ENCODE data around the gene CIART.
A peak's percentile ranks its signal among the peaks of the same experiment; 100 is the strongest.

Gene CIART

GRCh38 chr1:150280138-150280707 lies 2.1 kb upstream of the CIART start:
- Histone ChIP-seq H3K27ac (ENCODE audit: low read length) (no peak overlapping the region), H3K4me3 (ENCODE audit: low read length) (no peak overlapping the region), H3K4me2 (ENCODE audit: low read length) (no peak overlapping the region), H3K4me1 (ENCODE audit: low read length) (peaks cover 48% of the 10 kb centered on the region), H3K36me3 (replicated peaks; ENCODE audit: low read depth, low read length) (no peaks in the 10 kb centered on the region), H3K9ac (ENCODE audit: low read length) (no peak overlapping the region), H4K20me1 (ENCODE audit: insufficient read depth, low read length) (no peaks in the 10 kb centered on the region), H3K9me3 (ENCODE audit: insufficient read depth, low read length) (no peaks in the 10 kb centered on the region), H2AFZ (ENCODE audit: low read depth, low read length) (no peak overlapping the region), H3K27me3 (ENCODE audit: low read depth, low read length) (no peaks in the 10 kb centered on the region), H3K79me2 (ENCODE audit: low read length) (no peaks in the 10 kb centered on the region)
- TF ChIP-seq CTCF (IDR thresholded peaks at IDR 0.05; ENCODE audit: low read depth, low read length), result no peak
- no peak for TF ChIP-seq EZH2phosphoT487 (IDR thresholded peaks at IDR 0.05; ENCODE audit: low read depth)

- Histone ChIP-seq H3K4me1 (ENCODE audit: low read length) (peaks cover 37% of the 10 kb centered on the region), H3K4me3 (ENCODE audit: low read length) (peak overlapping the region; percentile 45), H3K27me3 (ENCODE audit: low read depth, low read length) (no peaks in the 10 kb centered on the region), H3K9ac (ENCODE audit: low read length) (peak overlapping the region; percentile 17; the same call in 1 of the 2 replicates), H3K27ac (ENCODE audit: low read length) (no peak overlapping the region), H3K4me2 (ENCODE audit: low read length) (peak overlapping the region; percentile 62), H3K36me3 (replicated peaks; ENCODE audit: low read depth, low read length) (no peaks in the 10 kb centered on the region), H4K20me1 (ENCODE audit: insufficient read depth, low read length) (no peaks in the 10 kb centered on the region), H3K79me2 (ENCODE audit: low read length) (no peaks in the 10 kb centered on the region), H3K9me3 (ENCODE audit: insufficient read depth, low read length) (no peaks in the 10 kb centered on the region), H2AFZ (ENCODE audit: low read depth, low read length) (peak overlapping the region; percentile 91)
- TF ChIP-seq EZH2phosphoT487 (IDR thresholded peaks at IDR 0.05; ENCODE audit: low read depth) (no peak), CTCF (IDR thresholded peaks at IDR 0.05; ENCODE audit: low read depth, low read length) (peak; percentile 96)
Measured at GRCh38 chr1:150281221-150281757, 1.1 kb upstream of the CIART start.

- H3K79me2 ChIP-seq (ENCODE audit: low read length), result no peaks in the 10 kb centered on the region
- H3K27me3 ChIP-seq (ENCODE audit: low read depth, low read length), result no peaks in the 10 kb centered on the region
- no peaks in the 10 kb centered on the region for H4K20me1 ChIP-seq (ENCODE audit: insufficient read depth, low read length)
- H3K9ac ChIP-seq (ENCODE audit: low read length), result no peak overlapping the region
- no peaks in the 10 kb centered on the region for H3K9me3 ChIP-seq (ENCODE audit: insufficient read depth, low read length)
- no peaks in the 10 kb centered on the region for H3K36me3 ChIP-seq (replicated peaks; ENCODE audit: low read depth, low read length)
- H3K4me1 ChIP-seq (ENCODE audit: low read length), result peaks cover 32% of the 10 kb centered on the region
- H3K27ac ChIP-seq (ENCODE audit: low read length), result no peak overlapping the region
- no peak overlapping the region for H2AFZ ChIP-seq (ENCODE audit: low read depth, low read length)
- H3K4me2 ChIP-seq (ENCODE audit: low read length), result no peak overlapping the region
- TF ChIP-seq CTCF (IDR thresholded peaks at IDR 0.05; ENCODE audit: low read depth, low read length) (no peak), EZH2phosphoT487 (IDR thresholded peaks at IDR 0.05; ENCODE audit: low read depth) (no peak)
- no peak overlapping the region for H3K4me3 ChIP-seq (ENCODE audit: low read length)
Measured at GRCh38 chr1:150282558-150282958, 204 bp downstream of the CIART start.

GRCh38 chr1:150283260-150283659 lies 906 bp downstream of the CIART start:
- H3K4me2 ChIP-seq (ENCODE audit: low read length), result no peak overlapping the region
- no peaks in the 10 kb centered on the region for H3K27me3 ChIP-seq (ENCODE audit: low read depth, low read length)
- peaks cover 28% of the 10 kb centered on the region for H3K4me1 ChIP-seq (ENCODE audit: low read length)
- no peaks in the 10 kb centered on the region for H3K36me3 ChIP-seq (replicated peaks; ENCODE audit: low read depth, low read length)
- H4K20me1 ChIP-seq (ENCODE audit: insufficient read depth, low read length), result no peaks in the 10 kb centered on the region
- H3K79me2 ChIP-seq (ENCODE audit: low read length), result no peaks in the 10 kb centered on the region
- no peak overlapping the region for H3K27ac ChIP-seq (ENCODE audit: low read length)
- no peak overlapping the region for H3K4me3 ChIP-seq (ENCODE audit: low read length)
- TF ChIP-seq CTCF (IDR thresholded peaks at IDR 0.05; ENCODE audit: low read depth, low read length) (no peak), EZH2phosphoT487 (IDR thresholded peaks at IDR 0.05; ENCODE audit: low read depth) (no peak)
- no peak overlapping the region for H3K9ac ChIP-seq (ENCODE audit: low read length)
- no peak overlapping the region for H2AFZ ChIP-seq (ENCODE audit: low read depth, low read length)
- H3K9me3 ChIP-seq (ENCODE audit: insufficient read depth, low read length), result no peaks in the 10 kb centered on the region

Data from OCI-LY3 (cell line).